ENCODE data around the gene NTRK3.

DNA sequence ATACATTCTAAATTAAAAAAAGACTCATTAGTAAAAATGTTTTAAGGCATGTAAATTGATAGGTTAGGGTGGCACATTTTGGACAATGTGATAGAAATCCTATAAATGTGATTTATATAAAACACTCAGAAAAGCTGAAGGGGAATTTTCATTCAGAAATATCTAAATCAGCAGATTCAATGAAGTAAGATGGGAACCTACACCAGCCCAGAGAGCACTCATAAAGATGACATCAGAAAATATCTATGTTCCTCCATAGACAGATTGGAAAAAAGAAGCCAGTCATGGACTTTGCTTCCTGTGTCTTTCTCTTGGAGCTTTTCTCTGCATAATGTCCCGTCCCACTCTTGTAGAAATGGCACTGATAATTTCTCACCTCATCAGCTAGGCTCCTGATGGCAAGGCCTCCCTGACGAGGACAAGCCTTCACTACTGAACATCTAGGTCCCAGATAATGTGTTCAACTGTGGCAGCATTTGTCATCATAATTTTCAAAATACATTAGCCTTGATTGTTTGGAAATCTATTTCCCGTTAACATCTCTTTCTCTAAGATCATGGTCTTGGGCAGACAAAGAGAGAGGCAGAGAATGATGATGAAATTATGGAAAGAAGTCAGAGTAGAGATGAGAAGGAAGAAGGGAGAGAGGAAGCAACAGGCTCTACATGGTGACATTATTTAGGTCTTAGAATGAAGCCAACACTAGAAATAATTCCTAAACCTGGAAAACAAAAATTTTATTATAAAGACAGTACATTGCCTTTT lies 354.4 kb downstream of the NTRK3 start:
- TF ChIP-seq, protein P1, sequence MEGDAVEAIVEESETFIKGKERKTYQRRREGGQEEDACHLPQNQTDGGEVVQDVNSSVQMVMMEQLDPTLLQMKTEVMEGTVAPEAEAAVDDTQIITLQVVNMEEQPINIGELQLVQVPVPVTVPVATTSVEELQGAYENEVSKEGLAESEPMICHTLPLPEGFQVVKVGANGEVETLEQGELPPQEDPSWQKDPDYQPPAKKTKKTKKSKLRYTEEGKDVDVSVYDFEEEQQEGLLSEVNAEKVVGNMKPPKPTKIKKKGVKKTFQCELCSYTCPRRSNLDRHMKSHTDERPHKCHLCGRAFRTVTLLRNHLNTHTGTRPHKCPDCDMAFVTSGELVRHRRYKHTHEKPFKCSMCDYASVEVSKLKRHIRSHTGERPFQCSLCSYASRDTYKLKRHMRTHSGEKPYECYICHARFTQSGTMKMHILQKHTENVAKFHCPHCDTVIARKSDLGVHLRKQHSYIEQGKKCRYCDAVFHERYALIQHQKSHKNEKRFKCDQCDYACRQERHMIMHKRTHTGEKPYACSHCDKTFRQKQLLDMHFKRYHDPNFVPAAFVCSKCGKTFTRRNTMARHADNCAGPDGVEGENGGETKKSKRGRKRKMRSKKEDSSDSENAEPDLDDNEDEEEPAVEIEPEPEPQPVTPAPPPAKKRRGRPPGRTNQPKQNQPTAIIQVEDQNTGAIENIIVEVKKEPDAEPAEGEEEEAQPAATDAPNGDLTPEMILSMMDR (IDR thresholded peaks at IDR 0.05): no peak
- TF ChIP-seq POLR2A (IDR thresholded peaks at IDR 0.05): no peak

All from testis (tissue), 2 donors.